DND-41 (cell line): ENCODE data around the gene VEGFC.

Source experiments
- ATAC-seq: fragments of 200-7000 bp; cut with Tn5 transposase; 3 replicates; pipeline ENCODE4 v1.9.1; 2021; ENCODE audit warnings: low read depth; ENCODE audit not compliant: insufficient read depth
- DNase-seq: peaks from one replicate; pipeline ENCODE4 v3.0.0-alpha.2; 2020
- H2AFZ ChIP-seq: 2 replicates; pipeline ENCODE4 v1.6.0; 2012; ENCODE audit warnings: low read depth, low read length
- H3K27ac ChIP-seq: 2 replicates; pipeline ENCODE4 v1.5.1; 2012; ENCODE audit warnings: low read length, inconsistent platforms
- H3K27me3 ChIP-seq: fragments of 200-600 bp; sonication (generic); 2 replicates; pipeline ENCODE4 v1.6.0; 2012; ENCODE audit warnings: low read length, mild to moderate bottlenecking, inconsistent platforms; ENCODE audit not compliant: insufficient read depth, poor library complexity
- H3K36me3 ChIP-seq: 2 replicates; pipeline ENCODE4 v1.5.1; 2012; ENCODE audit warnings: low read length, inconsistent platforms; ENCODE audit not compliant: insufficient read depth
- H3K4me1 ChIP-seq: 2 replicates; pipeline ENCODE4 v1.5.1; 2012; ENCODE audit warnings: mild to moderate bottlenecking, low read length; ENCODE audit not compliant: insufficient read depth
- H3K4me2 ChIP-seq: 2 replicates; pipeline ENCODE4 v1.6.0; 2012; ENCODE audit warnings: mild to moderate bottlenecking, moderate library complexity, low read length, inconsistent platforms; ENCODE audit not compliant: insufficient read depth
- H3K4me3 ChIP-seq, 2 experiments: fragments of 200-600 bp in 1 of 2; shearing (Covaris generic) in 1 of 2; 2 replicates each; pipeline ENCODE4 v1.5.1; 2012 to 2016; ENCODE audit warnings: inconsistent platforms in 2 of 2, low read length in 2 of 2, mild to moderate bottlenecking in 2 of 2, low read depth in 1 of 2, moderate library complexity in 1 of 2
- H3K79me2 ChIP-seq: 2 replicates; pipeline ENCODE4 v1.6.0; 2012; ENCODE audit warnings: low read length, inconsistent platforms; ENCODE audit not compliant: insufficient read depth
- H3K9ac ChIP-seq: 2 replicates; pipeline ENCODE4 v1.6.0; 2012; ENCODE audit warnings: low read depth, mild to moderate bottlenecking, inconsistent platforms, low read length, moderate library complexity
- H3K9me3 ChIP-seq: 2 replicates; pipeline ENCODE4 v1.5.1; 2012; ENCODE audit warnings: low read length, moderate library complexity, mild to moderate bottlenecking, inconsistent platforms; ENCODE audit not compliant: insufficient read depth, severe bottlenecking
- H4K20me1 ChIP-seq: 2 replicates; pipeline ENCODE4 v1.6.0; 2012; ENCODE audit warnings: low read length; ENCODE audit not compliant: insufficient read depth
- CTCF ChIP-seq: IDR thresholded peaks from 2 replicates; pipeline ENCODE4 v1.5.1; 2012; ENCODE audit warnings: borderline replicate concordance, low read length, moderate library complexity, mild to moderate bottlenecking; ENCODE audit not compliant: poor library complexity, severe bottlenecking; ENCODE audit errors: extremely low read depth
- EZH2 ChIP-seq: IDR thresholded peaks from 3 replicates; pipeline ENCODE4 v1.6.1; 2012; ENCODE audit warnings: borderline replicate concordance, low read depth, mild to moderate bottlenecking, moderate library complexity, low read length, inconsistent platforms; ENCODE audit not compliant: severe bottlenecking

Gene VEGFC

GRCh38 chr4:176806778-176807375 lies 14.2 kb upstream of the VEGFC start:
- Histone ChIP-seq H3K4me1 (no peaks in the 10 kb centered on the region), H4K20me1 (no peaks in the 10 kb centered on the region), H2AFZ (no peak overlapping the region), H3K27ac (no peak overlapping the region), H3K9ac (no peak overlapping the region), H3K4me2 (no peak overlapping the region), H3K36me3 (peaks cover 18% of the 10 kb centered on the region; the same call in 1 of the 2 replicates), H3K4me3 (no peak overlapping the region), H3K27me3 (no peaks in the 10 kb centered on the region), H3K9me3 (peaks cover 12% of the 10 kb centered on the region), H3K79me2 (no peaks in the 10 kb centered on the region)
- DNase-seq (no peak), ATAC-seq (no peak)
- TF ChIP-seq EZH2: no peak

GRCh38 chr4:176805155-176805554 lies 12.4 kb upstream of the VEGFC start:
- peaks cover 18% of the 10 kb centered on the region; the same call in 1 of the 2 replicates for H3K36me3 ChIP-seq
- no peak for DNase-seq
- no peak for ATAC-seq

DNA sequence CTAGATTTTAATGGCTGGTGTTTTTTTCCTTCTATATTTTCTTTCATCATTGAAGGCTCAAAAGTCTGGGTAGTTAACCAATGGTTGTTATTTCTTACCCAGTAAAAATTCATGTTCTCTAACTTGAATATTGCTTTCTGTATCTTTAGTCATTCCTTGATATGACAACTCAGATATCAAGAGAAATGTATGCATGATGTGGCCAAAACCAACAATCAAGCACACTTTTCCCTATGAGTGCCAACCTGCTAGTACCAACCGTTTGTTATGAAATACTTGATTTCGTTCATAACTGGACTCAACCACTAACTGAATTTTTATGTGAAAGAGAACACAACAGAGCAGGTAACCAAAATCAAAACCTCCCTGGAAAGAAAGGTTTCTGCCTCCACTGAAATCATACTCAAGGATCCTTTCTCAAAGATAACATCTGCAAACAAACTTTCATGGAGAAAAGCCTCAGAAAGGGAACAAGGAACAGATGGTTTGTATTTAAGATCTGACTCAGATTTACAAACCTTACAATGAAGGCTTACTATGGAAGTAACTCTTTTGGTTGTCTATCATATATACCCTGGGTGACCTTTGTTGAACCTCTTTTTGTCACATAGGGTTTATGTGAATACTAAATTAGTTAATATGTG lies 8.3 kb upstream of the VEGFC start:
- no peaks in the 10 kb centered on the region for H3K9me3 ChIP-seq
- DNase-seq: no peak
- ATAC-seq: no peak
- H2AFZ ChIP-seq: no peak overlapping the region
- H3K9ac ChIP-seq: no peak overlapping the region
- H3K4me2 ChIP-seq: no peak overlapping the region
- no peaks in the 10 kb centered on the region for H3K27me3 ChIP-seq
- no peaks in the 10 kb centered on the region for H3K4me1 ChIP-seq
- H3K79me2 ChIP-seq: no peaks in the 10 kb centered on the region
- no peak overlapping the region for H3K27ac ChIP-seq
- peaks cover 9% of the 10 kb centered on the region for H3K36me3 ChIP-seq
- no peaks in the 10 kb centered on the region for H4K20me1 ChIP-seq
- TF ChIP-seq EZH2 (no peak), CTCF (no peak)
- no peak overlapping the region for H3K4me3 ChIP-seq

More at GRCh38 chr4:176805155-176805554, 12.4 kb upstream of the VEGFC start:
- Histone ChIP-seq H3K4me1 (no peaks in the 10 kb centered on the region), H3K79me2 (no peaks in the 10 kb centered on the region), H3K27ac (no peak overlapping the region), H4K20me1 (no peaks in the 10 kb centered on the region), H3K9ac (no peak overlapping the region), H3K27me3 (no peaks in the 10 kb centered on the region), H3K4me3 (no peak overlapping the region), H2AFZ (no peak overlapping the region), H3K4me2 (no peak overlapping the region), H3K9me3 (peaks cover 12% of the 10 kb centered on the region)
- TF ChIP-seq CTCF: no peak

- Histone ChIP-seq H3K4me1 (no peaks in the 10 kb centered on the region), H3K27ac (no peak overlapping the region), H3K79me2 (no peaks in the 10 kb centered on the region), H3K27me3 (no peaks in the 10 kb centered on the region), H3K9me3 (no peaks in the 10 kb centered on the region), H2AFZ (no peak overlapping the region), H4K20me1 (no peaks in the 10 kb centered on the region), H3K4me2 (no peak overlapping the region), H3K9ac (no peak overlapping the region), H3K36me3 (peaks cover 9% of the 10 kb centered on the region), H3K4me3 (no peak overlapping the region)
- TF ChIP-seq EZH2 (no peak), CTCF (no peak)
- no peak for ATAC-seq
- no peak for DNase-seq
Observed at GRCh38 chr4:176799653-176800052, 6.9 kb upstream of the VEGFC start.
